VCaP (cell line): Measurements from ENCODE around the gene EFCAB5.

ENCODE experiments used
- H3K27ac ChIP-seq: fragments of 450-650 bp; 2 replicates; pipeline ENCODE4 v1.5.1; 2017
- TF ChIP-seq, protein P1 (sequence below): fragments of 450-650 bp; conservative IDR thresholded peaks from 2 replicates; pipeline ENCODE4 v1.5.1; 2017; ENCODE audit warnings: mild to moderate bottlenecking, moderate library complexity

Gene EFCAB5

DNA sequence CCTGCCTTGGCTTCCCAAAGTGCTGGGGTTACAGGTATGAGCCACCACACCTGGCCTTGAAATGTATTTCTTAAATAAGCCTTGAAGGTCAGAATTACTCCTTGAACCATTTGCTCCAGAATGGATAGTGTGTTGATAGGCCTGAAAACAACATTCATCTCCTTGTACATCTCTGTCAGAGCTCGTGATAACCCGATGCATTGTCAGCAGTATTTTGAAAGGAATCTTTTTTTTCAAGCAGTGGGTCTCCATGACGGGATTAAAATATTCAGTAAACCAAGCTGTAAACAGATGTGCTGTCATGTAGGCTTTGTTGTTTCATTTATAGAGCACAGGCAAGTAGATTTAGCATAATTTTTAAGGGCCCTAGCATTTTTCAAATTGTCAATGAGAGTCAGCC is 191.8 kb downstream of the EFCAB5 start:
- no peak overlapping the region for H3K27ac ChIP-seq
- TF ChIP-seq, protein P1, sequence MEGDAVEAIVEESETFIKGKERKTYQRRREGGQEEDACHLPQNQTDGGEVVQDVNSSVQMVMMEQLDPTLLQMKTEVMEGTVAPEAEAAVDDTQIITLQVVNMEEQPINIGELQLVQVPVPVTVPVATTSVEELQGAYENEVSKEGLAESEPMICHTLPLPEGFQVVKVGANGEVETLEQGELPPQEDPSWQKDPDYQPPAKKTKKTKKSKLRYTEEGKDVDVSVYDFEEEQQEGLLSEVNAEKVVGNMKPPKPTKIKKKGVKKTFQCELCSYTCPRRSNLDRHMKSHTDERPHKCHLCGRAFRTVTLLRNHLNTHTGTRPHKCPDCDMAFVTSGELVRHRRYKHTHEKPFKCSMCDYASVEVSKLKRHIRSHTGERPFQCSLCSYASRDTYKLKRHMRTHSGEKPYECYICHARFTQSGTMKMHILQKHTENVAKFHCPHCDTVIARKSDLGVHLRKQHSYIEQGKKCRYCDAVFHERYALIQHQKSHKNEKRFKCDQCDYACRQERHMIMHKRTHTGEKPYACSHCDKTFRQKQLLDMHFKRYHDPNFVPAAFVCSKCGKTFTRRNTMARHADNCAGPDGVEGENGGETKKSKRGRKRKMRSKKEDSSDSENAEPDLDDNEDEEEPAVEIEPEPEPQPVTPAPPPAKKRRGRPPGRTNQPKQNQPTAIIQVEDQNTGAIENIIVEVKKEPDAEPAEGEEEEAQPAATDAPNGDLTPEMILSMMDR, result no peak

DNA sequence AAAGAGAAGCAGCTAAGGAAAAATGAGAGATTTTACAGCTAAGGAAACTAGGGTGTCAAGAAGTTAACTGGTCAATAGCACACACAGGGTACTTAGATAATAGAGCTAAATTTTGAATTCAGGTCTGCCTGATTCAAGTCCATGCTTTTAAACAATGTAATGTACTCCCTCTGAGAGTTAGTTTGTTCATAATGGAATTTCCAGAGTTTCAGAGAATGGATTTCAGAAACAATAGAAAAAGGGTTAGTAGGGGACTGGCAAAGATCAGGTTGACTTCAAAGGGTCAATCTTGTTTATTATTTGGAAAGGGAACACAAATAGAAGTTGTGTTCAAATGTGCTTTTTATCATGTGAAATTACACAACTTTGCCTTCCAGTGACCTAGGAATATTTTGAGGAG is 193.1 kb downstream of the EFCAB5 start:
- no peak overlapping the region for H3K27ac ChIP-seq
- TF ChIP-seq, protein P1, result no peak

DNA sequence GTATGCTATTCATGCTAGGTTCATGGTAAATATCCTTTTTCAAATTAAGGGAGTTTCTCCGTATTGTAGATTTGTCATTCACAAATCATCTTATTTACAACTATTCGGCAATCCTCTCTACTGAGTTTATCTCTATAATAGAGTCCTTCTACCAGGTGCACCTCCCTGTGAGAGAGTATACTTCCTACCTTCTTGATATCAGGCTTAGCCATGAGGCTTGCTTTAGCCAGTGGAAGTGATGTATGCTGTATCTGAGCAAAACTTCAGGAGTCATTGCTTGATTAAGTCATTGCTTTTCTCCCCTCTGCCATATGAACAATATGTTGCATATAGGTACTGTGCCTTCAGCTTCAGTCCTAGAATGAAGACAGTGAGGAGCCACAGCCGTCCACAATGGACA is 195.7 kb downstream of the EFCAB5 start:
- TF ChIP-seq, protein P1, result no peak
- H3K27ac ChIP-seq, result no peak overlapping the region

DNA sequence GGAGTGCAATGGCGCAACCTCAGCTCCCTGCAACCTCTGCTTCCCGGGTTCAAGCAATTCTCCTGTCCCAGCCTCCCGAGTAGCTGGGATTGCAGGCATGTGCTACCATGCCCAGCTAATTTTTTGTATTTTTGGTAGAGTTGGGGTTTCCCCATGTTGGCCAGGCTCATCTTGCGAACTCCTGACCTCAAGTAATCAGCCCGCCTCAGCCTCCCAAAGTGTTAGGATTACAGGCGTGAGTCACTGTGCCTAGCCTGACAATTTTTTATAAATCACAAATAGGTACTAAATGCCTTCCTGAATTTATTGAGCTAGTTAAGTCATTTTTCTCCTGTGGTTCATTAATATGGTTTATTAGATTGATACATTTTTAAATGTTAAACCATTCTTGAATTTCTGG is 206.4 kb downstream of the EFCAB5 start:
- H3K27ac ChIP-seq, result peak overlapping the region; percentile 7; the same call in 1 of the 2 replicates

DNA sequence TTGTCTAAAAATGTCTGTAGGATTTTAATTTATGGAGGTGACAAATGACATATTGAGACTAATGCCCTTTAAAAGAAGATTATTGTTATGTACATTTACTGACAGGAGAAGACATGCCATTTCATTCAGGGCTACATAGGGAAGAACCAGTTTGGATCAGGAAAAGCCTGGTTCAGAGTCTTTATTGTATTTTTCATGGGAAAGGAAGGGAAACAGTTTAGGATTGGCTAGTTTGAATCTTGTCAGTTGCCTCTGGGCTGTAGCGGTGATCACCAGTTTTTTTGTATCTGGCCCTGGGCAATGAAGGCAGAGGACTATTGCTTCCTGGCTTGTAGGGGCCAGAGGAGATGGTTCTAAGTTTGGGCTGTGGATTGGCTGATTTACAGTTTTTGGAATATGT is 206.9 kb downstream of the EFCAB5 start:
- TF ChIP-seq, protein P1, result no peak
- H3K27ac ChIP-seq, result peak overlapping the region; percentile 7; the same call in 1 of the 2 replicates

DNA sequence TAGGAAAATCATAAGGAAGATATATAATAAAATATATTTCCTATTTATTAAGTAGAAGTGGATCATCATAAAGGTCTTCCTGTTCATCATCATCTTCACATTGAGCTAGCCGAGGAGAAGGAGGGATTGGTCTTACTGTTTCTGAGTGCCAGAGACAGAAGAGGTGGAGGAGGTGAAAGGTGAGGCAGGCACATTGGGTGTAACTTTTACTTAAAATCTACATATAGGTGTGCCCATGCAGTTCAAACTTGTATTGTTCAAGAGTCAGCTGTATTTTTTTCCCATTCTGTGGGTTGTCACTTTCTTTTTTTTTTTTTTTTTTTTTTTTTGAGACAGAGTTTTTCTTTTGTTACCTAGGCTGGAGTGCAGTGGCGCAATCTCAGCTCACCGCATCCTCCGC is 210.0 kb downstream of the EFCAB5 start:
- TF ChIP-seq, protein P1, result no peak
- H3K27ac ChIP-seq, result no peak overlapping the region

DNA sequence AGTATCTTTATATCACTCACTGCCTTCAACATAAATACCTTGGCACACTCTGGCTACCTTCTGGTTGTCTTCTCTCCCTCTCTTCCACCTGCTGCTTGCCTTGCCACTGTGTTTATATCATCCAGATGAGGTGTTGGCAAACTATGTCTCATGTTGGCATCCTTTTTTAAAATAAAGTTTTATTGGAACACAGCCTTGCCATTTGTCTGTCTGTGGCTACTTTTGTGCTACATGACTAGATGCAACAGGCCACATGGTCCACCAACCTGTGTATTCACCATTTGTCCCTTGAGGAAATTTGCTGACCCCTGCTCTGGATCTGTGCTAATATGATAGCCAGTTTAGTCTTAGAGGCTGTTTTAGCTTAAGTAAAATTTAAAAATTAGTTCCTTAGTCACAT is 212.0 kb downstream of the EFCAB5 start:
- no peak overlapping the region for H3K27ac ChIP-seq
- TF ChIP-seq, protein P1, result no peak

DNA sequence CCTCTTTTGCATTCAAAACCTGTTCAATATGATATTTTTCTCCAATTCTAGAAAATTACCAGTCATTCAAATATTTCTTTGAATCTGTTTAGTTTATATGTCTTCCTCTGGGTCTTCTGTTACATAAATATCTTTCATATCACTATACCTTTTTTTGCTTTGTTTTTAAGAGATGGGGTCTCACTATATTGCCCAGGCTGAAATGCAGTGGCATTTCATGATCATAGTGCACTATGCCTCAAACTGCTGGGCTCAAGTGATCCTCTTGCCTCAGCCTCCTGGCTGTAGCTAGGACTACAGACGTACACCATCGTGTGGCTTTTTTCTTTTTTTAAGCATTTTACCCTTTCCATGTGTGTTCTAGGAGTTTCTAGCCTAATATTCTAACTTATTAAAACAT is 214.0 kb downstream of the EFCAB5 start:
- TF ChIP-seq, protein P1, result no peak
- H3K27ac ChIP-seq, result no peak overlapping the region
